Subcutaneous abdominal adipose tissue (tissue), 5 donors: ENCODE results near the gene RBSN.

ENCODE experiments used
- H3K27ac ChIP-seq: one replicate; pipeline ENCODE4 v1.7.0; 2013; ENCODE audit warnings: low read depth, mild to moderate bottlenecking, inconsistent platforms, low read length, moderate library complexity
- H3K27me3 ChIP-seq, 5 donors: one replicate each; pipeline ENCODE4 v1.7.0; 2013; ENCODE audit warnings: low read length in 5 of 5, inconsistent platforms in 1 of 5; ENCODE audit not compliant: control insufficient read depth in 5 of 5, insufficient read depth in 4 of 5
- H3K36me3 ChIP-seq, 5 donors: one replicate each; pipeline ENCODE4 v1.7.0; 2013; ENCODE audit warnings: low read length in 5 of 5; ENCODE audit not compliant: control insufficient read depth in 5 of 5, insufficient read depth in 5 of 5
- H3K4me1 ChIP-seq, 5 donors: one replicate each; pipeline ENCODE4 v1.7.0; 2013; ENCODE audit warnings: low read length in 5 of 5, mild to moderate bottlenecking in 3 of 5, moderate library complexity in 1 of 5; ENCODE audit not compliant: control insufficient read depth in 5 of 5, insufficient read depth in 5 of 5
- H3K4me3 ChIP-seq, 5 donors: one replicate each; pipeline ENCODE4 v1.7.0; 2013; ENCODE audit warnings: low read length in 5 of 5, low read depth in 1 of 5
- H3K9ac ChIP-seq, 5 donors: one replicate each; pipeline ENCODE4 v1.7.0; 2013; ENCODE audit warnings: low read length in 5 of 5, mild to moderate bottlenecking in 4 of 5, moderate library complexity in 3 of 5
- H3K9me3 ChIP-seq, 5 donors: one replicate each; pipeline ENCODE4 v1.7.0; 2013; ENCODE audit warnings: low read length in 5 of 5; ENCODE audit not compliant: control insufficient read depth in 5 of 5
- donor health status: healthy.
- donor health status: healthy.
- donor health status: healthy.
- donor health status: healthy.
- donor health status: healthy.

RBSN gene

DNA sequence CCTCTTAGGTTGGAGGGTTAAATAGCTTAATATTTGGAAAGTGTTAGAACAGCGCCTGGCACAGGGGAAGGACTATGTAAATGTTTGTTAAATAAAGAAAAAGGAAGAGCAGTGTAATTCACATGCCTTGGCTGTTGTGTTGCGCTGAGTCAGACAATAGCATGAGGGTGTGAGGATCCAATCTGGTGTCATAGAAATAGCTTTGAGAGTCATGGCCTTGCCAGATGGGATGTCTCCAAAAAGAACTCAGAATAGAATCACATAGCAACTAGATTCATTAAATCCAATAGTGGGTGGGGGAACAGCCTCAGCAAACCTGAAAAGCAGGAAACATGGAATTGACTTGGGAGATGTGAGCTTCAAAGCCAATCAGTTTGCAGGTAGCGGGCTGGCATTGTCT, 3.9 kb upstream of the RBSN start:
- Histone ChIP-seq H3K36me3 (no peaks in the 10 kb centered on the region), H3K27ac (peak overlapping the region; percentile 15), H3K4me1 (peaks cover 2 to 34% (median 27%) of the 10 kb centered on the region in 5 donors), H3K4me3 (no peak overlapping the region), H3K27me3 (no peaks in the 10 kb centered on the region), H3K9ac (no peak overlapping the region), H3K9me3 (no peaks in the 10 kb centered on the region)

DNA sequence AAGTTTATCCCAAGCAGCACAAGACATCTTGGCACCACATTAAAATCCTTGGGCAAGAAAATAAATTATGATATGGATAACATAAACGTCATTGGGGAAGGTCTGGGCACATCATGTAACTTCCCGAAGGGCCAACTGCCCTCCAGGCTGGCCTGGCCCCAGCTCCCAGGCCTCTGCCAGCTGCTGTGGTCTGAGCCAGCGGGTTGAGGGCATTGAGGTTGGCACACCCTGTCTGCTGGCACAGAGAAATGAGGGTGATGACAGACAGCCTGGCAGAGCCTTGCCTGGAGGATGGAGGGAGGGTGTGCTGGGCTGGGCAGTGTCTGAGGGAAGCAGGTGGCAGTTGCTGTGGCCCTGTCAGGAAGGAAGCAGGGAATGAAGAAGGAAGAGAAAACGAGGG, 3.3 kb upstream of the RBSN start:
- H3K9ac ChIP-seq, result peak overlapping the region in 1 of 5 donors; percentile 38
- H3K27me3 ChIP-seq, result no peaks in the 10 kb centered on the region
- peaks cover 2 to 39% (median 30%) of the 10 kb centered on the region in 5 donors for H3K4me1 ChIP-seq
- H3K27ac ChIP-seq, result peak overlapping the region; percentile 15
- H3K9me3 ChIP-seq, result no peaks in the 10 kb centered on the region
- H3K4me3 ChIP-seq, result no peak overlapping the region
- no peaks in the 10 kb centered on the region for H3K36me3 ChIP-seq

DNA sequence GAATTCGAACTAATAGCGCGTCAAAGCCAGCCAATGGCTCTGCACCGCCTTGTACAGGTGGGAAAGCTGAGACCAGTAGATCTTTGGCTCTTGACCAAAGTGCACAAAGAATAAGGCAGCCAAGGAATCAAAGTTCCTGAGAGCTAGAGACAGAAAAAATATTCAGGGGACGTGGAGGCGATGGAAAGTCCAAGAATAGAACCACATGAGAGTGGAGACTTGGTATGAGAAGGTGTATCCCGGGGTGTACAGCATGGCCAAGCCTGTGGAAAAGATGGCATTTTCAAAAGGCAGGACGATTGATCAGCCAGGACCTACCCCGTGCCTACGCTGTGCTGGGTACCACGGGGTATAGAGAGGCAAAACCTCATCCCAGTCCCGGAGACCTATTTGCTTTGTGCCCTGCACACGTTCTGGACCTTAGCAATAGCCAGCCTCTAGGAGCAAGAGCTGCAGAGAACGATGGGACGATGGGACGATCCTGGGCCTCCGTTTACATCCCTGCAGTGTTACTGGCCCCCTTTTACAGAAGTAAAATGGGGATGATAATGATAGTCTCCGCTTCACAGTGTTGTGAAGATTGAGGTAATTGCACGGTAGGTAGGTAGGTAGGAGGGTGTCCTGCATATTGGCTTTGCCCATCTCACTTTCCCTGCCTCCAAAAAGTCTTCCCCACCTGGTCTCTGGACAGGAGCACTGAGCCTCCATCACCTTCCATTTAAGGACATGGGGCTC, 583 bp upstream of the RBSN start:
- Histone ChIP-seq H3K27me3 (no peaks in the 10 kb centered on the region), H3K27ac (peak overlapping the region; percentile 74), H3K9me3 (no peaks in the 10 kb centered on the region)

DNA sequence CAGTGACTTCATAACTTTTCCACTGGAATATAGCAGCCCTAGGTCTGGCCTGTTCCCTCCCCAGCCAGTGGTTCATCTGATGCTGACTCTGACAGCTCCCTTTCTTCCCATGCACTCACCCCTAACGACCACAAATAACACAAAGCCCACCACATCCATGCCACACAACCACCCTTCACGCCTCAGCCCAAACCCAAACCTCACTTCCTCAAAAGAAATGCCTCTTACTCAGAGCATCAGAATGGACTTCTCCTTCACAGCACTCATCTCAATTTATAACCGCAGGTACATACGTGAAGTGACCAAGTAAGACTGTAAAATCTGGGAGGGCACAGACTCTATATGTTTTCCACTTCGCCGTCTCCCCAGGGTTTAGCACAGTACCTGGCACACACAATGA, 1.1 kb downstream of the RBSN start:
- H3K4me1 ChIP-seq, result peaks cover 2 to 41% (median 29%) of the 10 kb centered on the region in 5 donors
- no peak overlapping the region for H3K27ac ChIP-seq
- H3K36me3 ChIP-seq, result peaks cover 22 to 25% (median 24%) of the 10 kb centered on the region in 5 donors
- peak overlapping the region; percentile 87 to 100 (median 98) for H3K4me3 ChIP-seq
- H3K27me3 ChIP-seq, result no peaks in the 10 kb centered on the region
- H3K9ac ChIP-seq, result peak overlapping the region; percentile 73 to 97 (median 93)
- H3K9me3 ChIP-seq, result no peaks in the 10 kb centered on the region

More for the DNA sequence above, 583 bp upstream of the RBSN start:
- H3K36me3 ChIP-seq, result peaks cover 14 to 18% (median 16%) of the 10 kb centered on the region in 5 donors
- peak overlapping the region; percentile 87 to 100 (median 97) for H3K4me3 ChIP-seq
- H3K9ac ChIP-seq, result peak overlapping the region; percentile 73 to 97 (median 89)
- H3K4me1 ChIP-seq, result peaks cover 2 to 44% (median 30%) of the 10 kb centered on the region in 5 donors

DNA sequence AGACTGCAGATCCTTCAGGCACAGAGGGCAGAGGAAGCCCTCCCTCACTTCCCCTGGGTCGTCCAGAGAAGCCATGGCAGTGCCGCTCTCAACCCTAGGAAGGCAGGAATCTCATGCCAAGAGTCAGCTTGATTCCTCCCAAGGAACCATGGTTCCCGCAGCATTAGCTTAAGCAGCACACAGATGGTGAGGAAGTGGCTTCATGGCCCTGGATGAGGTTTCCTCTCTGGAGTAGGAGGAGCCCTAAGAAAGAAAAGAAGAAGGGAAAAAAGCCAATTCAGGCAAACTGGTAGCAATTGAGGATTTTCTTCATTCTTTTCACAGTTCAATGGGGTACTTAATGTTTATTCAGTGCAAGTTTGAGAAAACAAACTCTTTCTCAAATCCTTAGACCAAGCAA, 2.9 kb downstream of the RBSN start:
- peaks cover 22 to 32% (median 30%) of the 10 kb centered on the region in 5 donors for H3K36me3 ChIP-seq
- H3K9ac ChIP-seq, result no peak overlapping the region
- H3K27me3 ChIP-seq, result no peaks in the 10 kb centered on the region
- no peak overlapping the region for H3K27ac ChIP-seq
- no peak overlapping the region for H3K4me3 ChIP-seq
- peaks cover 0 to 27% (median 20%) of the 10 kb centered on the region in 5 donors for H3K4me1 ChIP-seq
- H3K9me3 ChIP-seq, result no peaks in the 10 kb centered on the region

DNA sequence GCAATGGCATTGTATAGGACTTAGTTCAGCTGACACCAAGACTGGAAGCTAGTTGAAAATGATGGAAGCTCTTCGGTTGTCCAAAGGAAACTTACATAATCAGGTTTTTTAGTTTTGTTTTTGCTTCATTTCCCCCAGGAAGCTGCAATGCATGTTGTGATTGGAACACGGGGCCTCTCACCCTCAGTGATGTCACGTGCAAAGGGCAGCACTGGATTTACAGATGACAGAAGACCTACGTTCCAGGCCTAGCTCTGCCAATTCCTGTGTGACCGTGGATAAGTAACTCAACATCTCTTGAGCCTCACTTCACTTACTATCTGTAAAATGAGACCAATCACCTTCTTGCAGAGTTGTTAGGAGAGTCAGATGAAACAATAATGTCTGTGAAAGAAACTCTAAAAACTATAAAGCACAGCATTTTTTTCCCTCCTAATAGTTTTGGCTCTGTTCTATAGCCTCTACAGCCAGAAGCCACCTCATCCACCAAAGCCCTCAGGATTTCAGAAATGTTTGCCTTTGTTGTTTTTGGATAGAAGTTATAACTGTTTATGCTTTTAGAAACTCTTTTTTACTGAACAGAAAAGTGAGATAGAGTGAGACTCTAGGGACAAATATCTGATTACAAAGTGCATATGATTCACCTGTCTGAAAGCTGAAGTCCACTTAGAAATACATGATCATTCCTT, 4.6 kb downstream of the RBSN start:
- no peaks in the 10 kb centered on the region for H3K27me3 ChIP-seq
- peaks cover 0 to 19% (median 14%) of the 10 kb centered on the region in 5 donors for H3K4me1 ChIP-seq
- no peak overlapping the region for H3K9ac ChIP-seq
- no peak overlapping the region for H3K27ac ChIP-seq
- peaks cover 31 to 38% (median 37%) of the 10 kb centered on the region in 5 donors for H3K36me3 ChIP-seq
- no peak overlapping the region for H3K4me3 ChIP-seq
- no peaks in the 10 kb centered on the region for H3K9me3 ChIP-seq

DNA sequence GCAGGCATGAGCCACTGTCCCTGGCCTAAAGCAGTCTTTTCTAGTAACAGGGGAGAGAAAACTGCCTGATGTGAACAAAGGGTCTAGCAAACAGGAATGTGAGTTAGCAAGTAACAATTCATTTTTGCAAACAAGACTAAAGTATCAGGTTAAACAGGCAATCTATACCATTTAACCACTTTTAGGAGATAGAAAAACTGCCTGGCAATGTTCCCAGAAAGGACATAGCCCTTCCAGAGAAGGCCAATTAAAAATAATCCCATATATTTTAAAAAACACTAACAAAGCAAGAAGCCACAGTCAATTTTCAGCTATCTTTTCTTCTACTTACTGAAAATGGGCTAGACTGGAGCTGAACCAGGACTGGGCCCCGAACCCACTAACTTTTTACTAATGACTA, 6.3 kb downstream of the RBSN start:
- H3K4me1 ChIP-seq, result peaks cover 0 to 9% (median 3%) of the 10 kb centered on the region in 5 donors
- H3K9ac ChIP-seq, result no peak overlapping the region
- peaks cover 36 to 47% (median 43%) of the 10 kb centered on the region in 5 donors for H3K36me3 ChIP-seq
- H3K9me3 ChIP-seq, result no peaks in the 10 kb centered on the region
- no peak overlapping the region for H3K4me3 ChIP-seq
- H3K27me3 ChIP-seq, result no peaks in the 10 kb centered on the region
- no peak overlapping the region for H3K27ac ChIP-seq

DNA sequence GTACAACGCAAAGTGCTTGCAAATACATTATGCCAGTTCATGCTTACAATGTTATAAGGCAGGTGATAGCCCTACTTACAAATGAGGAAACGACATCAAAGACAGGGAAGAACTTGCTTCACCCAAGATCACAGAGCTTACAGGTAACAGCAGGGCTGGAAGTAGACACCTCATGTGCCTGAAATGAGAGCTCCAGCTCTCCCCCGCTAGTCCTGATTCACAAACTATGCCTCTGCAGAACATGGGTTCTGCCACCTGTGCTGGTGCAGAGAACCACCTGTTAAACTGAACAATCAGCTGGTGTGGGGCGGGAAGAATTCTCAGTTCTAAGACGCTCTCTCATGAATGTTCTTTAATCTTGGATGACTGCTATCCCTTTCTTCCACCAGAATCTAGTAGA, 7.4 kb downstream of the RBSN start:
- Histone ChIP-seq H3K27me3 (no peaks in the 10 kb centered on the region), H3K4me3 (no peak overlapping the region), H3K27ac (no peak overlapping the region), H3K36me3 (peaks cover 39 to 58% (median 43%) of the 10 kb centered on the region in 5 donors), H3K4me1 (no peaks in the 10 kb centered on the region), H3K9ac (no peak overlapping the region), H3K9me3 (no peaks in the 10 kb centered on the region)

DNA sequence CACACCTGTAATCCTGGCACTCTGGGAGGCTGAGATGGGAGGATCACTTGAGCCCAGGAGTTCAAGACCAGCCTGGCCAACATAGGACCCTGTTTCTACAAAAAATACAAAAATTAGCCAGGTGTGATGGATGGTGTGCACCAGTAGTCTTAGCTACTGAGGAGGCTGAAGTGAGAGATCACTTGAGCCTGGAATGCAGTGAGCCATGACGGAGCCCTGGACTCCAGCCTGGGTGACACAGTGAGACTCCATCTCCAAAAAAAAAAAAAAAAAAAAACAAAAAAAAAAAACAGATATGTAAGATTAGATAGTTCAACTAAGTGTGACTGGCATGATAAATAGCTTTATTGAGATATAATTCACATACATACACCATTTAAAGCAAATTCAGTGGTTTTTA, 9.7 kb downstream of the RBSN start:
- Histone ChIP-seq H3K4me1 (no peaks in the 10 kb centered on the region), H3K36me3 (peaks cover 38 to 62% (median 42%) of the 10 kb centered on the region in 5 donors), H3K27me3 (no peaks in the 10 kb centered on the region), H3K9me3 (no peaks in the 10 kb centered on the region), H3K9ac (no peak overlapping the region), H3K4me3 (no peak overlapping the region), H3K27ac (no peak overlapping the region)

DNA sequence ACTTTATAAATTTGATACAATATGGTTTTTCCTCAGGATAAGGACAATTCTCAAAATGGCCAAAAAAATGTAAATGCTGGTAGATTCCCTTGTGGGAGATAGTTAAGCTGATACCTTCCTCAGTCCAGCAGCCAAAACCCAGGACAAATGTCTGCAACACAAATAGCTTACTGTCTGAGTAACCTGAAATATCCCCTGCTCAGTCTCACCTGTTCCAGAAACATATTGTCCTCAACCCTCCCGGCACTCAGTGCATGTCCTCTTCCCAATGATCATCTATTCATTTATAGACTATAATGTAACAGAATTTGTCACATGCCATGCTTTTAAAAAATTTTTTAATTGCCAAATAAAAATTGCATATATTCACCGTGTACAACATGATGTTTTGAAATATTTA, 12.2 kb downstream of the RBSN start:
- Histone ChIP-seq H3K9ac (no peak overlapping the region), H3K9me3 (no peaks in the 10 kb centered on the region), H3K27ac (no peak overlapping the region), H3K27me3 (no peaks in the 10 kb centered on the region), H3K4me1 (no peaks in the 10 kb centered on the region), H3K36me3 (peaks cover 37 to 83% (median 60%) of the 10 kb centered on the region in 5 donors), H3K4me3 (no peak overlapping the region)
